Measurements from ENCODE around the gene GBP7.
"Not testable (repeated sequence)": the region's sequence is repeated elsewhere in the genome, so short reads cannot be mapped to it uniquely, and the experiment has no call there.

The GBP7 gene, protein sequence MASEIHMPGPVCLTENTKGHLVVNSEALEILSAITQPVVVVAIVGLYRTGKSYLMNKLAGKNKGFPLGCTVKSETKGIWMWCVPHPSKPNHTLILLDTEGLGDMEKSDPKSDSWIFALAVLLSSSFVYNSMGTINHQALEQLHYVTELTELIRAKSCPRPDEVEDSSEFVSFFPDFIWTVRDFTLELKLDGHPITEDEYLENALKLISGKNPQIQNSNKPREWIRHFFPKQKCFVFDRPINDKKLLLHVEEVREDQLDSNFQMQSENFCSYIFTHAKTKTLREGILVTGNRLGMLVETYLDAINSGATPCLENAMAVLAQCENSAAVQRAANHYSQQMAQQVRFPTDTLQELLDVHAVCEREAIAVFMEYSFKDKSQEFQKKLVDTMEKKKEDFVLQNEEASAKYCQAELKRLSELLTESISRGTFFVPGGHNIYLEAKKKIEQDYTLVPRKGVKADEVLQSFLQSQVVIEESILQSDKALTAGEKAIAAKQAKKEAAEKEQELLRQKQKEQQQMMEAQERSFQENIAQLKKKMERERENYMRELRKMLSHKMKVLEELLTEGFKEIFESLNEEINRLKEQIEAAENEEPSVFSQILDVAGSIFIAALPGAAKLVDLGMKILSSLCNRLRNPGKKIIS

GRCh38 chr1:89175601-89176256 lies at the start of gene GBP7:
Gene GBP7 (minus strand): TSS chr1:89176003. CDS start chr1:89171935, 4,068 bp downstream.
- H3K4me3 ChIP-seq (replicated peaks; ENCODE audit: low read depth, low read length), result no peak within 1 kb of the TSS
- no peak for DNase-seq (ENCODE audit: extremely low read depth, insufficient read length)
- no peaks in the 10 kb centered on the region for H3K27me3 ChIP-seq (replicated peaks; ENCODE audit: control insufficient read depth, insufficient read depth, low read length)
- TF ChIP-seq, protein P1, sequence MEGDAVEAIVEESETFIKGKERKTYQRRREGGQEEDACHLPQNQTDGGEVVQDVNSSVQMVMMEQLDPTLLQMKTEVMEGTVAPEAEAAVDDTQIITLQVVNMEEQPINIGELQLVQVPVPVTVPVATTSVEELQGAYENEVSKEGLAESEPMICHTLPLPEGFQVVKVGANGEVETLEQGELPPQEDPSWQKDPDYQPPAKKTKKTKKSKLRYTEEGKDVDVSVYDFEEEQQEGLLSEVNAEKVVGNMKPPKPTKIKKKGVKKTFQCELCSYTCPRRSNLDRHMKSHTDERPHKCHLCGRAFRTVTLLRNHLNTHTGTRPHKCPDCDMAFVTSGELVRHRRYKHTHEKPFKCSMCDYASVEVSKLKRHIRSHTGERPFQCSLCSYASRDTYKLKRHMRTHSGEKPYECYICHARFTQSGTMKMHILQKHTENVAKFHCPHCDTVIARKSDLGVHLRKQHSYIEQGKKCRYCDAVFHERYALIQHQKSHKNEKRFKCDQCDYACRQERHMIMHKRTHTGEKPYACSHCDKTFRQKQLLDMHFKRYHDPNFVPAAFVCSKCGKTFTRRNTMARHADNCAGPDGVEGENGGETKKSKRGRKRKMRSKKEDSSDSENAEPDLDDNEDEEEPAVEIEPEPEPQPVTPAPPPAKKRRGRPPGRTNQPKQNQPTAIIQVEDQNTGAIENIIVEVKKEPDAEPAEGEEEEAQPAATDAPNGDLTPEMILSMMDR (IDR thresholded peaks at IDR 0.05; ENCODE audit: insufficient read depth, low read length, poor library complexity, severe bottlenecking), result no peak
- H3K36me3 ChIP-seq (ENCODE audit: control insufficient read depth, insufficient read depth, low read length), result no peaks in the 10 kb centered on the region

GRCh38 chr1:89221341-89221740 lies 45.5 kb upstream of the GBP7 start:
- TF ChIP-seq, protein P1 (IDR thresholded peaks at IDR 0.05; ENCODE audit: insufficient read depth, low read length, poor library complexity, severe bottlenecking), result no peak
- Histone ChIP-seq H3K4me3 (replicated peaks; ENCODE audit: low read depth, low read length) (no peak overlapping the region), H3K27me3 (replicated peaks; ENCODE audit: control insufficient read depth, insufficient read depth, low read length) (no peaks in the 10 kb centered on the region), H3K36me3 (ENCODE audit: control insufficient read depth, insufficient read depth, low read length) (no peaks in the 10 kb centered on the region)
- no peak for DNase-seq (ENCODE audit: extremely low read depth, insufficient read length)

DNA sequence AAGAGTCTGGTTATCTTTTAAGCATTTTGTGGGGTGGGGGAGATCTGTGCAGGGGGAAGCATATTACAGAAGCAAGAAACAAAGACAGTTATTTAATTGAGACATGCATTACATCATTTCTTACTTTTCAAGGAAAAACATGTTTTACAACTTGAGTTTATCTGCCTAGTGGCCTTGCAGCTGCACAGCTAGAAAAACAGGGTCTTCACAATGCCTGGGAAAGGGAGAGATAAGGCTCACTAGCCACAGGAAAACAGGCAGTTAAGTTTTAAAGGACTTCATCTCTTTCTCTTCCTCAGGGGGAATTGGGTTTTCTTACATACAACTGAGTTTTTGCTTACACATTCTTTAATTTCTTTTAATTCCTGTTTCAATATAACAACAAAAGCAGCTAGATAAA lies 44.0 kb upstream of the GBP7 start:
- not testable (repeated sequence) for H3K27me3 ChIP-seq (replicated peaks; ENCODE audit: control insufficient read depth, insufficient read depth, low read length); H3K4me3 ChIP-seq (replicated peaks; ENCODE audit: low read depth, low read length); H3K36me3 ChIP-seq (ENCODE audit: control insufficient read depth, insufficient read depth, low read length); DNase-seq (ENCODE audit: extremely low read depth, insufficient read length)

- not testable (repeated sequence) for H3K4me3 ChIP-seq (replicated peaks; ENCODE audit: low read depth, low read length); DNase-seq (ENCODE audit: extremely low read depth, insufficient read length); H3K36me3 ChIP-seq (ENCODE audit: control insufficient read depth, insufficient read depth, low read length); H3K27me3 ChIP-seq (replicated peaks; ENCODE audit: control insufficient read depth, insufficient read depth, low read length)
These were observed 43.1 kb upstream of the GBP7 start for GRCh38 chr1:89218941-89219340.

- TF ChIP-seq, protein P1 (IDR thresholded peaks at IDR 0.05; ENCODE audit: insufficient read depth, low read length, poor library complexity, severe bottlenecking), result no peak
- no peak for DNase-seq (ENCODE audit: extremely low read depth, insufficient read length)
These were observed 37.5 kb upstream of the GBP7 start for GRCh38 chr1:89213347-89213746.

DNA sequence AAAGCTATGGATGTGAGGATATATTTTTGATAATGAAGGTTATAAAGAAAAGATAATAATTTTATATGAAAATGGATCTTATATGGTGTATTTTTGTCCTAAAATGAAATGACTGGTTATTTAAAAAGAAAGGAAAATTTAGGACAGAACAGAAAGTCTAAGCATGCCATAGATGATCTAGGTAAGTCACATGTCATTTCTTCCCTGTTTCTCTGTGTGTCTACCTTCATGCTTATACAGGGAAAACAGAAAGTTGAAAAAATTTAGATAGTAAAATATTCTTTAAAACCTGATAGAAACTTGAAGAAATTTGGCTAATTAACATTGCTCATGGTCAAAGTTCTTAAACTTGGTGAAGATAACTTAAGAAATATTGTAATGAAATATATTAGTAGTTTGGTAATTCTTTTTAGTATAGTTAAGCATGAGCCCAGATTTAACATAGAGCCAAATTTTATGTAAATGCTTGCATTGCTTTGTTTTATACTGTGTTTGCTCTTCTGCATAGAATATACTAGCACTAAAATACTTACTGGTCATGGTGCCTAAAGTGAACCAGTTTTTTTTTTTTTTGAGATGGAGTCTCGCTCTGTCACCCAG lies 35.3 kb upstream of the GBP7 start:
- TF ChIP-seq, protein P1 (IDR thresholded peaks at IDR 0.05; ENCODE audit: insufficient read depth, low read length, poor library complexity, severe bottlenecking), result no peak
- no peak overlapping the region for H3K4me3 ChIP-seq (replicated peaks; ENCODE audit: low read depth, low read length)
- no peaks in the 10 kb centered on the region for H3K27me3 ChIP-seq (replicated peaks; ENCODE audit: control insufficient read depth, insufficient read depth, low read length)
- DNase-seq (ENCODE audit: extremely low read depth, insufficient read length), result no peak
- no peaks in the 10 kb centered on the region for H3K36me3 ChIP-seq (ENCODE audit: control insufficient read depth, insufficient read depth, low read length)

More at GRCh38 chr1:89213347-89213746, 37.5 kb upstream of the GBP7 start:
- H3K27me3 ChIP-seq (replicated peaks; ENCODE audit: control insufficient read depth, insufficient read depth, low read length), result no peaks in the 10 kb centered on the region
- no peaks in the 10 kb centered on the region for H3K36me3 ChIP-seq (ENCODE audit: control insufficient read depth, insufficient read depth, low read length)
- no peak overlapping the region for H3K4me3 ChIP-seq (replicated peaks; ENCODE audit: low read depth, low read length)

Data from GM06990 (cell line).